ENCODE measurements around the gene EDEM1.

The EDEM1 gene

DNA sequence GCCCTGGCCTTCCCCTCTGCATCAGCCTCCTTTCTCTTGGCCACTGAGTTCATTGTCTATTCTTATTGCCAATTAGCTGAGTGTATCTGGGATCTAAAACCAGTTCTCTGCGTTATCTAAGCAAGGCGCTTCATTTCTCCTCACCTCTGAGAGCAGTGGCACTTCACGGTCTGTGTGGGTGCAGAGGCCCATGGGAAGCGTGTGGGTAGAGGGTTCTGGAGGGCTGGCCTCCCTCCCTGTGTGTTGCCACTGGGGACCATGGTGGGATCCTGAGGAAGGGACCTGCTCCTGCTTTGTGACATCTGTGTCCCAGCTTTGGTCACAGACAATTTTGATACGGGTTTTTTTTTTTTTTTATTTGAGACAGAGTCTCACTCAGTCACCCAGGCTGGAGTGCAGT is 32.7 kb downstream of the EDEM1 start:
- H3K4me3 ChIP-seq (ENCODE audit: low read depth, low read length) = no peak overlapping the region
- TF ChIP-seq, protein P1, sequence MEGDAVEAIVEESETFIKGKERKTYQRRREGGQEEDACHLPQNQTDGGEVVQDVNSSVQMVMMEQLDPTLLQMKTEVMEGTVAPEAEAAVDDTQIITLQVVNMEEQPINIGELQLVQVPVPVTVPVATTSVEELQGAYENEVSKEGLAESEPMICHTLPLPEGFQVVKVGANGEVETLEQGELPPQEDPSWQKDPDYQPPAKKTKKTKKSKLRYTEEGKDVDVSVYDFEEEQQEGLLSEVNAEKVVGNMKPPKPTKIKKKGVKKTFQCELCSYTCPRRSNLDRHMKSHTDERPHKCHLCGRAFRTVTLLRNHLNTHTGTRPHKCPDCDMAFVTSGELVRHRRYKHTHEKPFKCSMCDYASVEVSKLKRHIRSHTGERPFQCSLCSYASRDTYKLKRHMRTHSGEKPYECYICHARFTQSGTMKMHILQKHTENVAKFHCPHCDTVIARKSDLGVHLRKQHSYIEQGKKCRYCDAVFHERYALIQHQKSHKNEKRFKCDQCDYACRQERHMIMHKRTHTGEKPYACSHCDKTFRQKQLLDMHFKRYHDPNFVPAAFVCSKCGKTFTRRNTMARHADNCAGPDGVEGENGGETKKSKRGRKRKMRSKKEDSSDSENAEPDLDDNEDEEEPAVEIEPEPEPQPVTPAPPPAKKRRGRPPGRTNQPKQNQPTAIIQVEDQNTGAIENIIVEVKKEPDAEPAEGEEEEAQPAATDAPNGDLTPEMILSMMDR (IDR thresholded peaks at IDR 0.05; ENCODE audit: insufficient read depth, low read depth, low read length, missing control alignments) = no peak
- DNase-seq (ENCODE audit: low read depth) = no peak

DNA sequence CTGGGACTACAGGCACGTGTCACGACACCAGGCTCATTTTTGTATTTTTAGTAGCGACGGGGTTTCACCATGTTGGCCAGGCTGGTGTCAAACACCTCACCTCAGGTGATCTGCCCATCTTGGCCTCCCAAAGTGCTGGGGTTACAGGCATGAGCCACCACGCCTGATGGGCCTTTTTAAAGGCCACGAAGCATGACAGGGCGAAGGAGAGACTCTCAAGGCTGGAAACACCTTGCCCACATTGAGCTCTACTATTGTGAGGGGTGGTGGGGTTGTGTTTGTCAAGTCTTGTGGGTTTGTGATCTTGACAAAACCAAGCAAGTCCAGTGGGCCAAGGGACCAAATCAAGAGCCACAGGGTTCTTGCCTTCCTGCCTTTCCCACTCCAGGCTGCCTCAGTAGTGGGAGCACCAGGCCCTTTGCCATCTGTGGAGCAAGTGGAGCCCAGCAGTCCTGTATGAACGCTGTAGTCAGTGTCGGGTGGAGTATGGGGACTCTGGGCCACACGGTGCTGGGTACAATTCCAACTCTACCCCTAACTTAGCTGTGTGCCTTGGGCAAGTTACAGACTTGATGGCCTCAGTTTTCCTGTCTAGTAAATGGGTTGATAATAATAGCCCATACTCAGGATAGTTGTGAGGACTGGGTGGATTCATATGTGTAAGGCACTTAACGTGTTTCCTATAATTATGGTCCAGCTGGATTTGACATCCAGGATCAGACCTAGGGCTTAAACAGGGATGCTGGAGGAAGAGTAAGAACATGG is 33.3 kb downstream of the EDEM1 start:
- no peak overlapping the region for H3K4me3 ChIP-seq (ENCODE audit: low read depth, low read length)
- TF ChIP-seq, protein P1 (IDR thresholded peaks at IDR 0.05; ENCODE audit: insufficient read depth, low read depth, low read length, missing control alignments) = no peak
- no peak for DNase-seq (ENCODE audit: low read depth)

DNA sequence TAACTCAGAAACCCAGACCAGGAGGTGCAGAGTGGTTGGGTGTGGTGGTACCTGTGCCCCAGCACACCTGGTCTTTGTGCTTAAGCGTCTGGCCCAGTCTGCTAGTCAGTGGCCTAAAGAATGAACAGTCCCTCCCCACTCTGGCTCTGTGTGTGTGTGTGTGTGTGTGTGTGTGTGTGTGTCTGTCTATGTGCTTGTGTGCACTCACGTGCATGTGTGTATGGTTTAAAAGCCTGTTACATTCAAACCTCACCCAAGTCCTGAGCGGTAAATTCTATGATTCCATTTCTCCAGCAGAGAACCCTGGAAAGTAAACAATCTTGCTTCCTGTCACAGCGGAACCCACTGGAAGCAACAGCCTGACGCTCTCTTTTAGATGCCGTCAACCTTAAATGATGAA is 34.2 kb downstream of the EDEM1 start:
- DNase-seq (ENCODE audit: low read depth) = no peak
- TF ChIP-seq, protein P1 (IDR thresholded peaks at IDR 0.05; ENCODE audit: insufficient read depth, low read depth, low read length, missing control alignments) = no peak
- no peak overlapping the region for H3K4me3 ChIP-seq (ENCODE audit: low read depth, low read length)

DNA sequence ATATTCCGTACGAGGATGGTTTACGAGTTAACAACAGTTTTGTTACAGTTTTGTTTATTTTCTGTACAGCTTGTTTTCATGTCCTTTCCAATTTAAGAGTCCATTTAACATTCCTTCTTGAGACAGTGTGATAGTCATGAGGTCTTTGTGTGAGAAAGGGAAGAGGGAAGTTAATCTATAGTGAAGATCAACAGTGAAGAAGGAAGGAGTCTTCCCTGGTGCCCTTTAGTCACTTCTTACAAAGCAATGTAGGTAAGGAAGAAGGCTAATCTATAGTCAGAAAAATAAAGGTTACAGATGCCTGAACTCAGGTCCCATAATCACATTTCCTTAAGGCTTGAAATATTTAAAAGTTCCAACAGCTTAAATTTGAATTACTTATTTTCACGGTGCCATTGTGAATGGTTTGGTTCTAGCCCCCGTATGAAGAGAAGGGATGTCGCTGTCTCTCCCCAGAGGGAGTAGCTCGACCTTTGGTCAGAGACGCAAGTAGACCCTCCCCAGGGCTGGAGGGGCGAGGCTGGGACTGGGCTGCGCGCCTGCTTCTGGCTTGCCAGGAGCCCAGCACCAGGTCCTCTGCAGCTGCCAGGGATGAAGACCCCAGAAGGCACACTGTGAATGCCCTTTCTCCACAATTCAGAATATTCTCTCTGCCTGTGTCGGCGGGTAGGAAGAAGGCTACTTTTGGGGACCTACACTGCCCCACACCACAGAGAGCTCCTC is 34.9 kb downstream of the EDEM1 start:
- TF ChIP-seq, protein P1 (IDR thresholded peaks at IDR 0.05; ENCODE audit: insufficient read depth, low read depth, low read length, missing control alignments) = no peak

DNA sequence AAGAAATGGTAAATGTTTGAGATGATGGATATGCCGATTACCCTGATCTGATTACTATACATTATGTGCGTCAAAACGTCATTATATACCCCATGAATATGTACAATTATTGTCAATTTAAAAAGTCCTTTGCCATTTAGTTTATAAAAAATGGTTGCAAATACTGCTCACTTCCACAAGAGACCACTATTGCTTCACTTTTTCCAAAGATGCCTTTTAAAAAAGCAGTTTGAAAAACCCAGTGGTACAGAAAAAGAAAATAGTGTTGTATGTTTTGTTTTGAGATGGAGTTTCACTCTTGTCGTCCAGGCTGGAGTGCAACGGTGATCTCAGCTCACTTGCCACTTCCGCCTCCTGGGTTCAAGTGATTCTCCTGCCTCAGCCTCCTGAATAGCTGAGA is 39.3 kb downstream of the EDEM1 start:
- TF ChIP-seq, protein P1 (IDR thresholded peaks at IDR 0.05; ENCODE audit: insufficient read depth, low read depth, low read length, missing control alignments) = peak; percentile 39
- H3K4me3 ChIP-seq (ENCODE audit: low read depth, low read length) = no peak overlapping the region
- DNase-seq (ENCODE audit: low read depth) = peak; percentile 48

More for the DNA sequence above, 34.9 kb downstream of the EDEM1 start:
- no peak overlapping the region for H3K4me3 ChIP-seq (ENCODE audit: low read depth, low read length)
- no peak for DNase-seq (ENCODE audit: low read depth)

DNA sequence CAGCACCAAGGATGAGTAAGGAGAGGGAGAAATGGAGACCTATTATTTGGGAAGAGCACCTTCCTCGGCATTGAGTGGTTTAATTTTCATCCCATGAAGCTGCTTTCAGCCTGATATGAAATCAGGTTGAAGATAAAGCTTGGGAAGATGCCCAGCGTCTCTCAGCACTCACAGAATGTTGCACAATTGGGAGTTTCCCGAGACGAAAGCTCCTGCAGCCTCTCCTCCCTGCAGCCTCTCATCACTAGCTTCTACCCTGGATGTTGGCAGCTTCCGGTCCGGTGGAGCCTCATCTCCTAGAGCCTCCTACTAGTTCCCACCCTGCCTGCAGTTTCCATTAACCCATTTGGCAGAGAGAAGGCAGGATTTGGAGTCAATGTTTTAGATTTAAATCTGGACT is 40.3 kb downstream of the EDEM1 start:
- H3K4me3 ChIP-seq (ENCODE audit: low read depth, low read length) = no peak overlapping the region
- TF ChIP-seq, protein P1 (IDR thresholded peaks at IDR 0.05; ENCODE audit: insufficient read depth, low read depth, low read length, missing control alignments) = no peak
- no peak for DNase-seq (ENCODE audit: low read depth)
